NCI-H187 (cell line): ENCODE measurements around the gene VWA7.

ENCODE experiments used
- DNase-seq, 2 experiments: peaks; one replicate each; lab custom pipeline; 2025; lab: John Stamatoyannopoulos, UW

Gene VWA7

GRCh38 chr6:31729515-31729978 is 47.6 kb downstream of the VWA7 start:
- DNase-seq = peak; percentile 59 to 63

- DNase-seq = no peak
Measured at GRCh38 chr6:31728767-31729514, 48.2 kb downstream of the VWA7 start, which contains the start of gene DDAH2. Gene DDAH2 (minus strand): TSS chr6:31729299. CDS start chr6:31729161, 138 bp downstream.

GRCh38 chr6:31727717-31728671 is 49.1 kb downstream of the VWA7 start:
- no peak for DNase-seq

- no peak for DNase-seq
Measured at GRCh38 chr6:31727034-31727716, 50.0 kb downstream of the VWA7 start.

- no peak for DNase-seq
Measured at GRCh38 chr6:31725502-31726350, 51.4 kb downstream of the VWA7 start.

- DNase-seq = no peak
Measured at GRCh38 chr6:31723980-31724691, 53.0 kb downstream of the VWA7 start.

- DNase-seq = no peak
Measured at GRCh38 chr6:31723245-31723979, 53.7 kb downstream of the VWA7 start, which contains the start of gene MPIG6B. Gene MPIG6B (plus strand): TSS chr6:31723373. CDS start chr6:31723384, 11 bp downstream.

- no peak for DNase-seq
Measured at GRCh38 chr6:31722173-31722572, 55.0 kb downstream of the VWA7 start.

GRCh38 chr6:31721351-31722020 is 55.6 kb downstream of the VWA7 start, which contains the start of gene LY6G6C:
Gene LY6G6C (minus strand): TSS chr6:31721746. CDS start chr6:31721679, 67 bp downstream.
- DNase-seq = no peak

- no peak for DNase-seq
Measured at GRCh38 chr6:31720196-31720770, 56.8 kb downstream of the VWA7 start.

GRCh38 chr6:31719001-31719400 is 58.1 kb downstream of the VWA7 start:
- no peak for DNase-seq

- DNase-seq = no peak
Measured at GRCh38 chr6:31718265-31718664, 58.9 kb downstream of the VWA7 start.

GRCh38 chr6:31717499-31718222 is 59.5 kb downstream of the VWA7 start:
- DNase-seq = no peak
